ENCODE results near the gene RTBDN.

DNA sequence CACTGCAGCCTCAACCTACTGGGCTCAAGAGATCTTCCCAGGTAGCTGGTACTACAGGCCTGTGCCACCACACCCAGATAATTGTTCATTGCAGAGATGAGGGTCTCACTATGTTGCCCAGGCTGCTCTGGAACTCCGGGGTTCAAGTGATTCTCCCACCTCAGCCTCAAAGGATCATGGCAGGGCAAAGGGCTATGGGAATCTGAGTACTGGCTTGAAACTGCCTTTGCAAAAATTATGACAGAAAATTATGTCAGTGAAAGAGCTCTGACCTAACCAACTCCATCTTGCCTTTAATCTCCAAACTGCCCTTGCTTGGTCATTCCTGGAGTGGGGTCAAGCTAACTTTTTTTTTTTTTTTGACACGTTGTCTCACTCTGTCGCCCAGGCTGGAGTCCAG, 48.2 kb upstream of the RTBDN start:
- TF ChIP-seq MXI1 (IDR thresholded peaks at IDR 0.05; ENCODE audit: low read depth, low read length) (no peak), JUND (IDR thresholded peaks at IDR 0.05) (no peak), FOXM1 (IDR thresholded peaks at IDR 0.05; ENCODE audit: low read depth) (no peak), SIN3A (IDR thresholded peaks at IDR 0.05; ENCODE audit: borderline replicate concordance, low read depth, low read length) (no peak), POLR2AphosphoS5 (IDR thresholded peaks at IDR 0.05; ENCODE audit: low read depth, low read length) (no peak), SMC3 (IDR thresholded peaks at IDR 0.05; ENCODE audit: low read depth, low read length) (no peak), RFX5 (IDR thresholded peaks at IDR 0.05; ENCODE audit: low read length) (no peak), EP300 (IDR thresholded peaks at IDR 0.05; ENCODE audit: borderline replicate concordance in 1 of 2, low read depth in 1 of 2, low read length in 1 of 2) (no peak), MEF2A (IDR thresholded peaks at IDR 0.05; ENCODE audit: borderline replicate concordance, low read depth) (no peak)
- TF ChIP-seq, protein P1, sequence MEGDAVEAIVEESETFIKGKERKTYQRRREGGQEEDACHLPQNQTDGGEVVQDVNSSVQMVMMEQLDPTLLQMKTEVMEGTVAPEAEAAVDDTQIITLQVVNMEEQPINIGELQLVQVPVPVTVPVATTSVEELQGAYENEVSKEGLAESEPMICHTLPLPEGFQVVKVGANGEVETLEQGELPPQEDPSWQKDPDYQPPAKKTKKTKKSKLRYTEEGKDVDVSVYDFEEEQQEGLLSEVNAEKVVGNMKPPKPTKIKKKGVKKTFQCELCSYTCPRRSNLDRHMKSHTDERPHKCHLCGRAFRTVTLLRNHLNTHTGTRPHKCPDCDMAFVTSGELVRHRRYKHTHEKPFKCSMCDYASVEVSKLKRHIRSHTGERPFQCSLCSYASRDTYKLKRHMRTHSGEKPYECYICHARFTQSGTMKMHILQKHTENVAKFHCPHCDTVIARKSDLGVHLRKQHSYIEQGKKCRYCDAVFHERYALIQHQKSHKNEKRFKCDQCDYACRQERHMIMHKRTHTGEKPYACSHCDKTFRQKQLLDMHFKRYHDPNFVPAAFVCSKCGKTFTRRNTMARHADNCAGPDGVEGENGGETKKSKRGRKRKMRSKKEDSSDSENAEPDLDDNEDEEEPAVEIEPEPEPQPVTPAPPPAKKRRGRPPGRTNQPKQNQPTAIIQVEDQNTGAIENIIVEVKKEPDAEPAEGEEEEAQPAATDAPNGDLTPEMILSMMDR (IDR thresholded peaks at IDR 0.05) = no peak
- TF ChIP-seq, protein P2, sequence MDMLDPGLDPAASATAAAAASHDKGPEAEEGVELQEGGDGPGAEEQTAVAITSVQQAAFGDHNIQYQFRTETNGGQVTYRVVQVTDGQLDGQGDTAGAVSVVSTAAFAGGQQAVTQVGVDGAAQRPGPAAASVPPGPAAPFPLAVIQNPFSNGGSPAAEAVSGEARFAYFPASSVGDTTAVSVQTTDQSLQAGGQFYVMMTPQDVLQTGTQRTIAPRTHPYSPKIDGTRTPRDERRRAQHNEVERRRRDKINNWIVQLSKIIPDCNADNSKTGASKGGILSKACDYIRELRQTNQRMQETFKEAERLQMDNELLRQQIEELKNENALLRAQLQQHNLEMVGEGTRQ (IDR thresholded peaks at IDR 0.05; ENCODE audit: borderline replicate concordance, low read depth, low read length) = no peak
- TF ChIP-seq, protein P3, sequence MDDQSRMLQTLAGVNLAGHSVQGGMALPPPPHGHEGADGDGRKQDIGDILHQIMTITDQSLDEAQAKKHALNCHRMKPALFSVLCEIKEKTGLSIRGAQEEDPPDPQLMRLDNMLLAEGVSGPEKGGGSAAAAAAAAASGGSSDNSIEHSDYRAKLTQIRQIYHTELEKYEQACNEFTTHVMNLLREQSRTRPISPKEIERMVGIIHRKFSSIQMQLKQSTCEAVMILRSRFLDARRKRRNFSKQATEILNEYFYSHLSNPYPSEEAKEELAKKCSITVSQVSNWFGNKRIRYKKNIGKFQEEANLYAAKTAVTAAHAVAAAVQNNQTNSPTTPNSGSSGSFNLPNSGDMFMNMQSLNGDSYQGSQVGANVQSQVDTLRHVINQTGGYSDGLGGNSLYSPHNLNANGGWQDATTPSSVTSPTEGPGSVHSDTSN (IDR thresholded peaks at IDR 0.05) = no peak

Data from SK-N-SH (cell line).